ENCODE results near the gene CRADD. TPM values are rescaled to one million over a fixed set of nuclear protein-coding genes. Genes with fewer than 3 reads are reported as not detected.

CRADD gene
- total RNA-seq, 3 donors from 2014 or later: 24.0 to 49.8 (median 44.2) TPM

DNA sequence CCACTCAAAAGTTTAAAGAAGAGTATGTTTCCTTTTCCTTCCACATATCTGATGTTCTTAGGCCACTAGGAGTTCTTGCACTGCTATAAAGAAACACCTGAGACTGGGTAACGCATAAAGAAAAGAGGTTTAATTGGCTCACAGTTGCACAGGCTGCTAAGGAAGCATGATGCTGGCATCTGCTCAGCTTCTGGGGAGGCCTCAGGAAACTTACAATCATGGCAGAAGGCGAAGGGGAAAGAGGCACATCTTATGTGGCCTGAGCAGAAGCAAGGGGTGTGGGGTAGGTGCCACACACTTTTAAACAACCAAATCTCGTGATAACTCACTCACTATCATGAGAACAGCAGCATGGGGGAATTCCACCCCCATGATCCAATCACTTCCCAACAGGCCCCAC, 7.7 kb upstream of the CRADD start:
- H3K4me1 ChIP-seq: no peaks in the 10 kb centered on the region
- no peak for DNase-seq (ENCODE audit: low spot score in 2 of 2)
- H3K27ac ChIP-seq: no peak overlapping the region
- H3K4me3 ChIP-seq: no peak overlapping the region
- TF ChIP-seq POLR2A (IDR thresholded peaks at IDR 0.05) (no peak), CTCF (IDR thresholded peaks at IDR 0.05) (no peak), POLR2AphosphoS5 (IDR thresholded peaks at IDR 0.05) (no peak)
- no peaks in the 10 kb centered on the region for H3K36me3 ChIP-seq
- peaks cover 0 to 5% of the 10 kb centered on the region in 2 donors for H3K9me3 ChIP-seq
- intact Hi-C loops (cut with DNase I; ENCODE audit: low total_unique reads): no loop called here
- no peaks in the 10 kb centered on the region for H3K27me3 ChIP-seq

DNA sequence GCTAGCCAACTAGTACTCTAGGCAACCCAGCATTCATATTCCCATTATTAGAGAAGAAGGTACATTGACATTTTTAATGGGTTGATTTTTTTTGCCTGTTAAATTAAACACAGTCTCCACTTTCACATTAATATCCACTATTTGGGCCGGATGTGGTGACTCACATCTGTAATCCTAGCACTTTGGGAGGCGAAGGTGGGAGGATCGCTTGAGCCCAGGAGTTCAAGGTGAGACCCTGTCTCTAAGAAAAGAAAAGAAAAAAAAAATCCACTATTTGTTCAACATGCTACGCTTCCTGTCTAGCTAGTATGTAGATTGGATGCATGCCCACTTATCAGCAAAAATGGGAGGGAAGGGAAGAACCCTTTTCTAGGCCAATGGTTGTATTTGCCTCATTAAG, 7.1 kb upstream of the CRADD start:
- TF ChIP-seq POLR2A (IDR thresholded peaks at IDR 0.05) (no peak), CTCF (IDR thresholded peaks at IDR 0.05) (no peak), POLR2AphosphoS5 (IDR thresholded peaks at IDR 0.05) (no peak)
- DNase-seq (ENCODE audit: low spot score in 2 of 2): no peak
- H3K36me3 ChIP-seq: no peaks in the 10 kb centered on the region
- intact Hi-C loops (cut with DNase I; ENCODE audit: low total_unique reads): no loop called here
- H3K27ac ChIP-seq: no peak overlapping the region
- H3K27me3 ChIP-seq: no peaks in the 10 kb centered on the region
- H3K9me3 ChIP-seq: peaks cover 0 to 5% of the 10 kb centered on the region in 2 donors
- H3K4me1 ChIP-seq: no peaks in the 10 kb centered on the region
- H3K4me3 ChIP-seq: no peak overlapping the region

DNA sequence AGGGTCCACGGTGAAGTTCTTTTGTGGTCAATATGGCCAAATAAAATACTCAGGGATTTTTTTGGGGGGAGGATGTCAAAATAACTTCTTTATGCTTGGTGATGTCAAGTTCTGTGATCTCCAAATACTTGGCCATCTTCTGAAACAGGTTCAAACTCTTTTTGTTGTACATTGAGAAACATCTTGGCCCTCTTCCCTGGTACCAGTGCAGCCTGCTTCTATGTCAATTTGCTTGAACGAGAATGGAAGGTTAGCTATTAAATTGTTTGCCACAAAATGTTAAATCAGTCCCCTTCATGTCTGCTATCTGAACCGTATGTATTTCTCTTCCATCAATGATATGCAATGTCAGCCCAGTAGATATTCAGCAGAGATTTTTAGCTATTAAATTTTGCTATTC, 6.1 kb upstream of the CRADD start:
- Histone ChIP-seq H3K4me3 (no peak overlapping the region), H3K27ac (no peak overlapping the region), H3K4me1 (no peaks in the 10 kb centered on the region), H3K36me3 (no peaks in the 10 kb centered on the region), H3K27me3 (no peaks in the 10 kb centered on the region), H3K9me3 (peaks cover 0 to 5% of the 10 kb centered on the region in 2 donors)
- TF ChIP-seq CTCF (IDR thresholded peaks at IDR 0.05) (no peak), POLR2A (IDR thresholded peaks at IDR 0.05) (no peak), POLR2AphosphoS5 (IDR thresholded peaks at IDR 0.05) (no peak)
- intact Hi-C loops (cut with DNase I; ENCODE audit: low total_unique reads): no loop called here
- no peak for DNase-seq (ENCODE audit: low spot score in 2 of 2)

GRCh38 chr12:93673084-93673483, 4.1 kb upstream of the CRADD start:
- intact Hi-C loops (cut with DNase I; ENCODE audit: low total_unique reads): no loop called here
- Histone ChIP-seq H3K4me1 (no peaks in the 10 kb centered on the region), H3K4me3 (no peak overlapping the region), H3K27me3 (no peaks in the 10 kb centered on the region), H3K36me3 (no peaks in the 10 kb centered on the region), H3K9me3 (peaks cover 0 to 5% of the 10 kb centered on the region in 2 donors), H3K27ac (no peak overlapping the region)
- DNase-seq (ENCODE audit: low spot score in 2 of 2): no peak
- TF ChIP-seq POLR2AphosphoS5 (IDR thresholded peaks at IDR 0.05) (no peak), POLR2A (IDR thresholded peaks at IDR 0.05) (no peak), CTCF (IDR thresholded peaks at IDR 0.05) (no peak)

- TF ChIP-seq CTCF (IDR thresholded peaks at IDR 0.05) (no peak), POLR2A (IDR thresholded peaks at IDR 0.05) (no peak), POLR2AphosphoS5 (IDR thresholded peaks at IDR 0.05) (no peak)
- intact Hi-C loops (cut with DNase I; ENCODE audit: low total_unique reads): no loop called here
These were observed 2.8 kb upstream of the CRADD start for GRCh38 chr12:93674386-93674785.

More at GRCh38 chr12:93674386-93674785, 2.8 kb upstream of the CRADD start:
- H3K27ac ChIP-seq: no peak overlapping the region
- H3K36me3 ChIP-seq: no peaks in the 10 kb centered on the region
- no peak overlapping the region for H3K4me3 ChIP-seq
- DNase-seq (ENCODE audit: low spot score in 2 of 2): no peak
- H3K9me3 ChIP-seq: peaks cover 0 to 4% of the 10 kb centered on the region in 2 donors
- H3K27me3 ChIP-seq: no peaks in the 10 kb centered on the region
- H3K4me1 ChIP-seq: no peaks in the 10 kb centered on the region
